BLaER1 (cell line): Measurements from ENCODE around the gene IPO4.

Source experiments
- H3K27ac ChIP-seq: shearing (Covaris generic); formaldehyde crosslinking; 2 replicates; pipeline ENCODE4 v1.8.1; 2022
- H3K27me3 ChIP-seq: shearing (Covaris generic); formaldehyde crosslinking; 2 replicates; pipeline ENCODE4 v1.8.1; 2022
- H3K36me3 ChIP-seq: shearing (Covaris generic); formaldehyde crosslinking; 2 replicates; pipeline ENCODE4 v1.8.1; 2022
- H3K4me1 ChIP-seq: shearing (Covaris generic); formaldehyde crosslinking; 2 replicates; pipeline ENCODE4 v1.8.1; 2022
- H3K4me2 ChIP-seq: shearing (Covaris generic); formaldehyde crosslinking; 2 replicates; pipeline ENCODE4 v1.8.1; 2022
- H3K4me3 ChIP-seq: shearing (Covaris generic); formaldehyde crosslinking; 2 replicates; pipeline ENCODE4 v1.8.1; 2022
- H3K9ac ChIP-seq: shearing (Covaris generic); formaldehyde crosslinking; 2 replicates; pipeline ENCODE4 v1.8.1; 2022
- H3K9me3 ChIP-seq: shearing (Covaris generic); formaldehyde crosslinking; 2 replicates; pipeline ENCODE4 v1.8.1; 2022
- H4K20me1 ChIP-seq: shearing (Covaris generic); formaldehyde crosslinking; 2 replicates; pipeline ENCODE4 v1.8.1; 2022
- Cebpa-rat ChIP-seq: shearing (Covaris generic); IDR thresholded peaks from 2 replicates; pipeline ENCODE4 v1.8.1; 2022

The IPO4 gene

GRCh38 chr14:24188251-24189058, at the start of gene IPO4:
TSS of gene IPO4 (minus strand) at chr14:24188816. CDS start at chr14:24188787, 29 bp downstream.
- no peaks in the 10 kb centered on the region for H3K9me3 ChIP-seq
- H3K4me1 ChIP-seq = peaks cover 45% of the 10 kb centered on the region
- H3K4me2 ChIP-seq = peak within 1 kb of the TSS; percentile 92
- peaks cover 67% of the 10 kb centered on the region for H3K36me3 ChIP-seq
- no peak for TF ChIP-seq Cebpa-rat
- peak within 1 kb of the TSS; percentile 83 for H3K27ac ChIP-seq
- H3K27me3 ChIP-seq = no peaks in the 10 kb centered on the region
- H3K9ac ChIP-seq = peak within 1 kb of the TSS; percentile 84
- no peaks in the 10 kb centered on the region for H4K20me1 ChIP-seq
- H3K4me3 ChIP-seq = peak within 1 kb of the TSS; percentile 81

GRCh38 chr14:24238123-24238522, 49.5 kb upstream of the IPO4 start:
- Histone ChIP-seq H3K27me3 (no peaks in the 10 kb centered on the region), H3K4me2 (no peak overlapping the region), H4K20me1 (peaks cover 46% of the 10 kb centered on the region), H3K9me3 (no peaks in the 10 kb centered on the region), H3K4me1 (peaks cover 58% of the 10 kb centered on the region), H3K9ac (no peak overlapping the region), H3K36me3 (peaks cover 72% of the 10 kb centered on the region), H3K4me3 (no peak overlapping the region), H3K27ac (no peak overlapping the region)
- TF ChIP-seq Cebpa-rat = no peak

- Histone ChIP-seq H3K36me3 (peaks cover 72% of the 10 kb centered on the region), H3K4me3 (no peak overlapping the region), H3K9me3 (no peaks in the 10 kb centered on the region), H3K27me3 (no peaks in the 10 kb centered on the region), H3K4me2 (no peak overlapping the region), H3K4me1 (peaks cover 59% of the 10 kb centered on the region), H4K20me1 (peaks cover 46% of the 10 kb centered on the region), H3K27ac (no peak overlapping the region), H3K9ac (no peak overlapping the region)
- TF ChIP-seq Cebpa-rat = no peak
Observed at GRCh38 chr14:24237463-24237955, 48.9 kb upstream of the IPO4 start.

- Histone ChIP-seq H3K9ac (no peak overlapping the region), H3K4me3 (no peak overlapping the region), H3K36me3 (peaks cover 72% of the 10 kb centered on the region), H3K4me1 (peaks cover 59% of the 10 kb centered on the region), H3K27me3 (no peaks in the 10 kb centered on the region), H3K9me3 (no peaks in the 10 kb centered on the region), H4K20me1 (peaks cover 43% of the 10 kb centered on the region), H3K4me2 (no peak overlapping the region), H3K27ac (no peak overlapping the region)
- TF ChIP-seq Cebpa-rat = no peak
Observed at GRCh38 chr14:24236689-24237462, 48.3 kb upstream of the IPO4 start.

- Histone ChIP-seq H3K4me1 (peaks cover 53% of the 10 kb centered on the region), H3K27ac (no peak overlapping the region), H3K9me3 (no peaks in the 10 kb centered on the region), H3K9ac (no peak overlapping the region), H3K4me2 (no peak overlapping the region), H3K27me3 (no peaks in the 10 kb centered on the region), H3K36me3 (peaks cover 70% of the 10 kb centered on the region), H4K20me1 (peaks cover 35% of the 10 kb centered on the region), H3K4me3 (no peak overlapping the region)
- TF ChIP-seq Cebpa-rat = no peak
Observed at GRCh38 chr14:24235804-24236688, 47.4 kb upstream of the IPO4 start.

GRCh38 chr14:24234095-24235005, 45.7 kb upstream of the IPO4 start:
- peak overlapping the region; percentile 89; the same call in 1 of the 2 replicates for H3K9ac ChIP-seq
- H3K4me3 ChIP-seq = no peak overlapping the region
- no peaks in the 10 kb centered on the region for H3K9me3 ChIP-seq
- no peak overlapping the region for H3K27ac ChIP-seq
- H3K27me3 ChIP-seq = no peaks in the 10 kb centered on the region
- H3K36me3 ChIP-seq = peaks cover 59% of the 10 kb centered on the region
- no peak for TF ChIP-seq Cebpa-rat
- peak overlapping the region; percentile 93 for H3K4me2 ChIP-seq
- peaks cover 18% of the 10 kb centered on the region; the same call in 1 of the 2 replicates for H4K20me1 ChIP-seq
- H3K4me1 ChIP-seq = peaks cover 48% of the 10 kb centered on the region

GRCh38 chr14:24233538-24233866, 44.9 kb upstream of the IPO4 start:
- TF ChIP-seq Cebpa-rat = no peak

GRCh38 chr14:24232645-24233537, 44.3 kb upstream of the IPO4 start, which contains the start of gene GMPR2:
TSS of gene GMPR2 (plus strand) at chr14:24232929. CDS start at chr14:24233254, 325 bp downstream.
- Histone ChIP-seq H3K4me3 (peak within 1 kb of the TSS; percentile 85), H3K27ac (peak within 1 kb of the TSS; percentile 85), H4K20me1 (peaks cover 3% of the 10 kb centered on the region; the same call in 1 of the 2 replicates), H3K36me3 (peaks cover 56% of the 10 kb centered on the region), H3K27me3 (no peaks in the 10 kb centered on the region), H3K9ac (peak within 1 kb of the TSS; percentile 89), H3K9me3 (no peaks in the 10 kb centered on the region), H3K4me2 (peak within 1 kb of the TSS; percentile 93), H3K4me1 (peaks cover 39% of the 10 kb centered on the region)
- no peak for TF ChIP-seq Cebpa-rat

More at GRCh38 chr14:24233538-24233866, 44.9 kb upstream of the IPO4 start:
- Histone ChIP-seq H3K9me3 (no peaks in the 10 kb centered on the region), H3K4me3 (peak overlapping the region; percentile 85), H3K9ac (peak overlapping the region; percentile 89), H3K27ac (peak overlapping the region; percentile 85), H3K36me3 (peaks cover 56% of the 10 kb centered on the region), H3K27me3 (no peaks in the 10 kb centered on the region), H3K4me2 (peak overlapping the region; percentile 93), H3K4me1 (peaks cover 39% of the 10 kb centered on the region), H4K20me1 (peaks cover 9% of the 10 kb centered on the region; the same call in 1 of the 2 replicates)
